Tibial artery (tissue), 4 donors: ENCODE data around the gene GLIPR1L2.

Experiments used
- DNase-seq, 2 donors: peaks; one replicate each; pipeline ENCODE4 v3.0.0-alpha.2; 2019
- H3K27ac ChIP-seq, 2 donors: fragments of 200-600 bp; sonication (generic) in 1 of 2; 1 replicate in 1 of 2; 2 replicates in 1 of 2; pipeline ENCODE4 v1.5.1; 2018 to 2019; ENCODE audit warnings: mild to moderate bottlenecking in 1 of 2
- H3K27me3 ChIP-seq, 2 donors: fragments of 200-600 bp; sonication (generic) in 1 of 2; one replicate each; pipeline versions ENCODE4 v1.5.1 to v1.6.0; 2016 to 2019
- H3K36me3 ChIP-seq, 3 donors: fragments of 200-600 bp; sonication (generic) in 2 of 3; one replicate each; pipeline ENCODE4 v1.5.1; 2016 to 2019; ENCODE audit warnings: mild to moderate bottlenecking in 2 of 3
- H3K4me1 ChIP-seq, 4 donors: fragments of 200-600 bp; sonication (generic) in 2 of 4; 1 replicate in 3 of 4; 2 replicates in 1 of 4; pipeline ENCODE4 v1.5.1; 2016 to 2019
- H3K4me3 ChIP-seq, 2 donors: fragments of 200-600 bp; sonication (generic) in 1 of 2; 1 replicate in 1 of 2; 2 replicates in 1 of 2; pipeline ENCODE4 v1.5.1; 2018 to 2019; ENCODE audit warnings: mild to moderate bottlenecking in 2 of 2
- H3K9me3 ChIP-seq, 3 donors: fragments of 200-600 bp; sonication (generic) in 1 of 3; one replicate each; pipeline ENCODE4 v1.5.1; 2016 to 2019
- intact Hi-C: fragments of 100-400 bp; cut with DNase I; formaldehyde crosslinking; loops from one replicate; pipeline ENCODE4 v1.15.0; 2023; ENCODE audit warnings: low total_unique reads
- TF ChIP-seq, protein P1 (sequence below), 2 experiments: fragments of 200-600 bp in 1 of 2; fragments of 450-650 bp in 1 of 2; IDR thresholded peaks; one replicate each; pipeline ENCODE4 v1.5.1; 2017 to 2019; ENCODE audit warnings: antibody characterized with exemption in 2 of 2, mild to moderate bottlenecking in 1 of 2, moderate library complexity in 1 of 2

The GLIPR1L2 gene

DNA sequence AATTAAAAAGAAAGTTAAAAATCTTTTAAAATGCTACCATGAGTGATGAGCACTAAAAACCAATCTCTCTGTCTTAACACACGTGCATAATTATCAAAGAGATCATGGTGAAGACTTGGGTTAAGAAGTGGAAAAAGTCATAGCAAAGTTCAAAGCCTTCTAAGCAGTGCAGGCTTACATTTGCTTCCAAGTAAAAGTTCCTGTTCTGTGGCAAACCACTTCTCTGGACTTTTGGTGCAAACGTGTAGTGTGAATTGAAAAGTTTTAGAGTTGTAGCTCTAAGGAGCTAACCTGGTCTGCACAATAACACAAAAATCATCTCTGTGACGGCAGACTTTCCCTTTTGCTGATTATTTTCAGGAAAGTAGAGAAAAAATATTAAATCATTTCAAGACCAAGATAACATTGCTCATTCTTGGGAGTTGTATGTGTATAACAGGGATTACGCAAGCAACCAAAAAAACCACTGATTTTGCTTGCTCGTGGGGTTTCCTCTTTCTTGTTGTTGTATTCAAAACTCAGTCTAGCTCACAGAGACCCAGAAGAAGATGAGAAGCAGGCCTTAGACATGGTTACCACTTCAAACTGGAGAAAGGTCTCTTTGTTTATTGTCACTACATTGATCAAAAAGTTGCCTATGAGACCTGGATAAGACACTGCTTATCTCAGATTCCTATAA, 87.4 kb downstream of the GLIPR1L2 start:
- intact Hi-C loops = no loop called here

DNA sequence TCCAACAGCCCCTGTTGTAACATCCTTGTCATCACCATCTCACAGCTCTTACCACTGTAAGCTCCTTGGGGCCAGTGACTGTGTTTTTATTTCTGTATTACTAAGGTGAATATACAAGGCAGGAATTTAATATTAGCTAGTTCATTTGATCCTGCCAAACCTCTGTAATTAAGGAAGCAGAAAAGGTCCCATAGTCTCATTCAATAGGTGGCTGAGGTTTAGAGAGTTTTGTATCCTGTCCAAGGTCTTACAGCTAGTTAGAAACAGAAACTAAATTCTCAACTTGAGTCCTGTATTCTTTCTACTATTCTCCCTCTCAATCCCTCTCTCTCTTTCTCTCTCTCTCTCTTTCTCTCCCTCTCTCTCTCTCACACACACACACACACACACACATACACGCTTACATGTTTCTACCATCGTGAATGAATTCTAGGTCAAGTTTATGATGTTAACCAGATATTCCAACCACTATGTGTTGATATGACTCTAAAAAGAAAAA, 89.1 kb downstream of the GLIPR1L2 start:
- TF ChIP-seq, protein P1, sequence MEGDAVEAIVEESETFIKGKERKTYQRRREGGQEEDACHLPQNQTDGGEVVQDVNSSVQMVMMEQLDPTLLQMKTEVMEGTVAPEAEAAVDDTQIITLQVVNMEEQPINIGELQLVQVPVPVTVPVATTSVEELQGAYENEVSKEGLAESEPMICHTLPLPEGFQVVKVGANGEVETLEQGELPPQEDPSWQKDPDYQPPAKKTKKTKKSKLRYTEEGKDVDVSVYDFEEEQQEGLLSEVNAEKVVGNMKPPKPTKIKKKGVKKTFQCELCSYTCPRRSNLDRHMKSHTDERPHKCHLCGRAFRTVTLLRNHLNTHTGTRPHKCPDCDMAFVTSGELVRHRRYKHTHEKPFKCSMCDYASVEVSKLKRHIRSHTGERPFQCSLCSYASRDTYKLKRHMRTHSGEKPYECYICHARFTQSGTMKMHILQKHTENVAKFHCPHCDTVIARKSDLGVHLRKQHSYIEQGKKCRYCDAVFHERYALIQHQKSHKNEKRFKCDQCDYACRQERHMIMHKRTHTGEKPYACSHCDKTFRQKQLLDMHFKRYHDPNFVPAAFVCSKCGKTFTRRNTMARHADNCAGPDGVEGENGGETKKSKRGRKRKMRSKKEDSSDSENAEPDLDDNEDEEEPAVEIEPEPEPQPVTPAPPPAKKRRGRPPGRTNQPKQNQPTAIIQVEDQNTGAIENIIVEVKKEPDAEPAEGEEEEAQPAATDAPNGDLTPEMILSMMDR (IDR thresholded peaks at IDR 0.05) = no peak
- H3K27ac ChIP-seq = peak overlapping the region; percentile 85 to 88
- H3K4me3 ChIP-seq = peak overlapping the region; percentile 57 to 70
- H3K9me3 ChIP-seq = no peaks in the 10 kb centered on the region
- H3K36me3 ChIP-seq = no peaks in the 10 kb centered on the region
- intact Hi-C loops = loop anchor here (10.0 kb wide), 1 partner anchor 85 kb away; the partner anchor contains the start of gene GLIPR1L2
- peaks cover 0 to 43% (median 24%) of the 10 kb centered on the region in 4 donors for H3K4me1 ChIP-seq
- no peak for DNase-seq
- no peaks in the 10 kb centered on the region for H3K27me3 ChIP-seq

More for the DNA sequence above, 87.4 kb downstream of the GLIPR1L2 start:
- H3K27me3 ChIP-seq = no peaks in the 10 kb centered on the region
- peaks cover 0 to 26% (median 10%) of the 10 kb centered on the region in 4 donors for H3K4me1 ChIP-seq
- H3K4me3 ChIP-seq = no peak overlapping the region
- DNase-seq = no peak
- peak overlapping the region in 1 of 2 donors; percentile 85 for H3K27ac ChIP-seq
- no peaks in the 10 kb centered on the region for H3K9me3 ChIP-seq
- TF ChIP-seq, protein P1 (IDR thresholded peaks at IDR 0.05) = no peak
- no peaks in the 10 kb centered on the region for H3K36me3 ChIP-seq

DNA sequence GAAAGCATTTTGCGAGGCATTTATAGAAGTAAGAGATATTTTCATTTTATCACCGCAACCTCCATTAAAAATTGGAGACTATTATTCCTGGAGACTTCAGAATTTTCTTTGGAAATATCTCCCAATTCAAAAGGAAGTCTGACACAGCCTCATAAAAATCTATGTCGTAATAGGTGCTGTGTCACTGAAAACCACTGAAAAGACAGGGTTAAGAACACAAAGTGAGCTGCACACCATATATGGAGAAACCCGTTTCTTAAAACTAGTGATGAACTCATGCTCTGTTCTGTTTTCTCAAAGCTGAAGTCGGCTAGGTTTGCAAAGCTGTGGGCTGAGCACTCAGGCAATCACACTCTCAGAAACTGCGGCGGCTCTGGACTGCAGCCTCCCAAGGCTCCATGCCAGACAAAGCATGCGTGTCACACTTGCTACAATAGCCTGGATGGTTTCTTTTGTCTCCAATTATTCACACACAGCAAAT, 89.6 kb downstream of the GLIPR1L2 start, which contains the start of gene GLIPR1:
Gene GLIPR1 (plus strand): TSS at position 287 of the 481 bp plus-strand sequence. CDS start 126 bp downstream, at position 413.
- no peaks in the 10 kb centered on the region for H3K36me3 ChIP-seq
- peak; percentile 83 to 90 for DNase-seq
- intact Hi-C loops = loop anchor here (10.0 kb wide), 1 partner anchor 86 kb away; the partner anchor contains the start of gene GLIPR1L2
- peak within 1 kb of the TSS; percentile 57 to 70 for H3K4me3 ChIP-seq
- no peaks in the 10 kb centered on the region for H3K27me3 ChIP-seq
- TF ChIP-seq, protein P1 (IDR thresholded peaks at IDR 0.05) = no peak
- no peaks in the 10 kb centered on the region for H3K9me3 ChIP-seq
- H3K27ac ChIP-seq = peak within 1 kb of the TSS; percentile 85 to 88
- H3K4me1 ChIP-seq = peaks cover 0 to 45% (median 24%) of the 10 kb centered on the region in 4 donors

GRCh38 chr12:75481013-75481705, 90.3 kb downstream of the GLIPR1L2 start:
- Histone ChIP-seq H3K4me3 (peak overlapping the region; percentile 57 to 70), H3K27ac (peak overlapping the region; percentile 85 to 88), H3K4me1 (peaks cover 0 to 51% (median 27%) of the 10 kb centered on the region in 4 donors), H3K27me3 (no peaks in the 10 kb centered on the region), H3K36me3 (no peaks in the 10 kb centered on the region), H3K9me3 (no peaks in the 10 kb centered on the region)
- DNase-seq = no peak
- intact Hi-C loops = loop anchor here (10.0 kb wide), 1 partner anchor 86 kb away; the partner anchor contains the start of gene GLIPR1L2
- TF ChIP-seq, protein P1 (IDR thresholded peaks at IDR 0.05) = no peak

DNA sequence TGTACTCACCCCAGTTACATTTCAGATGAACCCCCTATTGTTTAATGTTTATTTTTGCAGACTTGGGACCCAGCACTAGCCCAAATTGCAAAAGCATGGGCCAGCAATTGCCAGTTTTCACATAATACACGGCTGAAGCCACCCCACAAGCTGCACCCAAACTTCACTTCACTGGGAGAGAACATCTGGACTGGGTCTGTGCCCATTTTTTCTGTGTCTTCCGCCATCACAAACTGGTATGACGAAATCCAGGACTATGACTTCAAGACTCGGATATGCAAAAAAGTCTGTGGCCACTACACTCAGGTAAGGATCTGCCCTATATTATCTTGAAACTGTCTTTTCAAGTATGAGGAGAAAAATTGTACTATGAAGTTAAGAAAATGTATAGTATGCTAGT, 90.9 kb downstream of the GLIPR1L2 start:
- H3K27ac ChIP-seq = peak overlapping the region; percentile 85 to 88

More for the DNA sequence above, 90.9 kb downstream of the GLIPR1L2 start:
- no peak for DNase-seq
- Histone ChIP-seq H3K36me3 (no peaks in the 10 kb centered on the region), H3K4me1 (peaks cover 0 to 58% (median 27%) of the 10 kb centered on the region in 4 donors), H3K27me3 (no peaks in the 10 kb centered on the region), H3K4me3 (peak overlapping the region; percentile 57 to 70), H3K9me3 (no peaks in the 10 kb centered on the region)
- TF ChIP-seq, protein P1 (IDR thresholded peaks at IDR 0.05) = no peak
- intact Hi-C loops = loop anchor here (10.0 kb wide), 1 partner anchor 87 kb away; the partner anchor contains the start of gene GLIPR1L2
